Transverse colon (tissue), 4 donors: ENCODE measurements around the gene ITGAD. TPM values are rescaled to one million over a fixed set of nuclear protein-coding genes. Genes with fewer than 3 reads are reported as not detected.
"Not testable (repeated sequence)": the region's sequence is repeated elsewhere in the genome, so short reads cannot be mapped to it uniquely, and the experiment has no call there.

ENCODE experiments used
- DNase-seq: peaks from one replicate; pipeline ENCODE4 v3.0.0-alpha.2; 2019
- H3K27ac ChIP-seq, 4 donors: fragments of 200-600 bp; sonication (generic); 2 replicates each; pipeline ENCODE4 v1.5.1; 2016 to 2018; ENCODE audit warnings: inconsistent platforms in 4 of 4
- H3K27me3 ChIP-seq: fragments of 200-600 bp; sonication (generic); 2 replicates; pipeline ENCODE4 v1.5.1; 2017; ENCODE audit warnings: inconsistent platforms
- H3K36me3 ChIP-seq, 4 donors: fragments of 200-600 bp; sonication (generic); 2 replicates each; pipeline ENCODE4 v1.5.1; 2017 to 2019; ENCODE audit warnings: inconsistent platforms in 4 of 4
- H3K4me1 ChIP-seq, 4 donors: fragments of 200-600 bp; sonication (generic); 2 replicates each; pipeline ENCODE4 v1.5.1; 2017 to 2020; ENCODE audit warnings: inconsistent platforms in 4 of 4
- H3K4me3 ChIP-seq, 4 donors: fragments of 200-600 bp; sonication (generic); 1 replicate in 1 of 4; 2 replicates in 3 of 4; pipeline versions ENCODE4 v1.5.1 to v1.6.1; 2017 to 2019; ENCODE audit warnings: inconsistent platforms in 4 of 4
- H3K9me3 ChIP-seq, 2 donors: fragments of 200-600 bp; sonication (generic); 2 replicates each; pipeline ENCODE4 v1.5.1; 2017 to 2019; ENCODE audit warnings: inconsistent platforms in 2 of 2
- EP300 ChIP-seq: sonication (generic); formaldehyde crosslinking; IDR thresholded peaks from one replicate; pipeline ENCODE4 v1.6.1; 2017; ENCODE audit warnings: antibody characterized with exemption, low read depth
- POLR2A ChIP-seq: fragments of 450-650 bp; IDR thresholded peaks from one replicate; pipeline ENCODE4 v1.6.1; 2016; ENCODE audit warnings: antibody characterized with exemption, mild to moderate bottlenecking, moderate library complexity
- POLR2AphosphoS5 ChIP-seq, 3 donors: sonication (generic); formaldehyde crosslinking; IDR thresholded peaks; one replicate each; pipeline ENCODE4 v1.6.1; 2016; ENCODE audit warnings: antibody characterized with exemption in 3 of 3
- WGBS, 2 donors: methylation state at CpG; one replicate each; pipeline ENCODE4 v1.1.5; 2018; ENCODE audit warnings: low coverage in 1 of 2; 5-methylcytosine and 5-hydroxymethylcytosine counted together
- in situ Hi-C, 4 donors: fragments of 200-750 bp; cut with MboI; loops; one replicate each; pipeline versions ENCODE4 v1.15.0 to v1.15.1; 2017; ENCODE audit warnings: low sequenced_read_pairs in 3 of 4, low pct_ligation_motif_present in 1 of 4, low pct_unique_long_range_greater_than_20kb in 1 of 4
- intact Hi-C: fragments of 100-400 bp; cut with DNase I; formaldehyde crosslinking; loops from one replicate; pipeline ENCODE4 v1.15.1; 2023; ENCODE audit warnings: low total_unique reads
- total RNA-seq, 4 donors: library from RNA; depleted of rRNA; stranded (reverse); fragments of >200 nt; gene quantifications; one replicate each; pipeline ENCODE4 v1.1.0, GENCODE V29; 2016
- TF ChIP-seq, protein P1 (sequence below), 5 experiments: fragments of 200-600 bp in 3 of 5; fragments of 450-650 bp in 2 of 5; sonication (generic) in 3 of 5; IDR thresholded peaks; 1 replicate in 2 of 5; 2 replicates in 3 of 5; pipeline ENCODE4 v1.5.1; 2016 to 2017; ENCODE audit warnings: antibody characterized with exemption in 5 of 5, inconsistent platforms in 3 of 5, mild to moderate bottlenecking in 2 of 5, moderate library complexity in 1 of 5

ITGAD gene
- total RNA-seq, 4 donors from 2014 or later: 0.75 TPM; not detected in 3

GRCh38 chr16:31440516-31441184, 47.5 kb downstream of the ITGAD start:
- DNase-seq: no peak

DNA sequence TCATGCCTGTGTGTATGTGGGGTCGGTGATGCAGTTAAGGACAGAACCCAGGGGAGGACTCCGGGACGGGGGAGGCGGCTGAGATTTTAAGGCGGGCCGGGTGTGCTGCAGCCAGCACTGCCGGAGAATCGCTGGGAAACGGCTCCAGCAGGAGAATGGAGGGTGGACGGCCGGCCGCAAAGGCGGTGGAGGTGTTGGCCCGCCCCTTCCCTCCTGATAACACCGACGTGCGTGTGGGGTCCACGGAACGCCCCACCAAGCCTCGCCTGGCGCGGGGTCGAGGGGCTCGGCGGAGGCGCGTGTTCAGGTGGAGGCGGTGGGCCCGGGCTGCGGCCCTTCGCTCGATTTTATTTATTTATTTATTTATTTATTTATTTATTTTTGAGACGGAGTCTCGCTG, 48.8 kb downstream of the ITGAD start:
- Histone ChIP-seq H3K36me3 (no peaks in the 10 kb centered on the region), H3K4me3 (peak overlapping the region in 3 of 4 donors; percentile 50 to 65 (median 59)), H3K27ac (peak overlapping the region in 3 of 4 donors; percentile 83 to 93 (median 88)), H3K4me1 (peaks cover 0 to 11% (median 4%) of the 10 kb centered on the region in 4 donors), H3K27me3 (no peaks in the 10 kb centered on the region), H3K9me3 (no peaks in the 10 kb centered on the region)
- no peak for DNase-seq
- WGBS, 2 donors: 86% methylated on average over 34 of the region's 34 CpGs; no CpG with 5 or more reads in 1 of the 2 donors
- in situ Hi-C loops: loop anchor here (10.0 to 25.0 kb wide), 4 partner anchors 247 to 455 kb away; partner anchors contain the start of genes HSD3B7 (in 2 of the 4) and FUS (in 1 of the 4)
- TF ChIP-seq POLR2A: no peak
- TF ChIP-seq, protein P1, sequence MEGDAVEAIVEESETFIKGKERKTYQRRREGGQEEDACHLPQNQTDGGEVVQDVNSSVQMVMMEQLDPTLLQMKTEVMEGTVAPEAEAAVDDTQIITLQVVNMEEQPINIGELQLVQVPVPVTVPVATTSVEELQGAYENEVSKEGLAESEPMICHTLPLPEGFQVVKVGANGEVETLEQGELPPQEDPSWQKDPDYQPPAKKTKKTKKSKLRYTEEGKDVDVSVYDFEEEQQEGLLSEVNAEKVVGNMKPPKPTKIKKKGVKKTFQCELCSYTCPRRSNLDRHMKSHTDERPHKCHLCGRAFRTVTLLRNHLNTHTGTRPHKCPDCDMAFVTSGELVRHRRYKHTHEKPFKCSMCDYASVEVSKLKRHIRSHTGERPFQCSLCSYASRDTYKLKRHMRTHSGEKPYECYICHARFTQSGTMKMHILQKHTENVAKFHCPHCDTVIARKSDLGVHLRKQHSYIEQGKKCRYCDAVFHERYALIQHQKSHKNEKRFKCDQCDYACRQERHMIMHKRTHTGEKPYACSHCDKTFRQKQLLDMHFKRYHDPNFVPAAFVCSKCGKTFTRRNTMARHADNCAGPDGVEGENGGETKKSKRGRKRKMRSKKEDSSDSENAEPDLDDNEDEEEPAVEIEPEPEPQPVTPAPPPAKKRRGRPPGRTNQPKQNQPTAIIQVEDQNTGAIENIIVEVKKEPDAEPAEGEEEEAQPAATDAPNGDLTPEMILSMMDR (IDR thresholded peaks at IDR 0.05): no peak
- no peak for TF ChIP-seq EP300
- TF ChIP-seq POLR2AphosphoS5 (IDR thresholded peaks at IDR 0.05): no peak
- intact Hi-C loops: loop anchor here (10.0 kb wide), 1 partner anchor 257 kb away; the partner anchor contains the start of gene FUS

More at GRCh38 chr16:31440516-31441184, 47.5 kb downstream of the ITGAD start:
- WGBS, 2 donors: 71 to 79% methylated on average over 4 of the region's 4 CpGs
- TF ChIP-seq POLR2A: no peak
- TF ChIP-seq, protein P1 (IDR thresholded peaks at IDR 0.05): no peak
- TF ChIP-seq POLR2AphosphoS5 (IDR thresholded peaks at IDR 0.05): no peak
- no peak for TF ChIP-seq EP300
- Histone ChIP-seq H3K4me3 (no peak overlapping the region), H3K9me3 (no peaks in the 10 kb centered on the region), H3K4me1 (peaks cover 0 to 11% (median 4%) of the 10 kb centered on the region in 4 donors), H3K36me3 (no peaks in the 10 kb centered on the region), H3K27ac (no peak overlapping the region), H3K27me3 (no peaks in the 10 kb centered on the region)
- in situ Hi-C loops: loop anchor here (10.0 to 25.0 kb wide), 4 partner anchors 246 to 453 kb away; partner anchors contain the start of genes HSD3B7 (in 2 of the 4) and FUS (in 1 of the 4)
- intact Hi-C loops: loop anchor here (10.0 kb wide), 1 partner anchor 256 kb away; the partner anchor contains the start of gene FUS

DNA sequence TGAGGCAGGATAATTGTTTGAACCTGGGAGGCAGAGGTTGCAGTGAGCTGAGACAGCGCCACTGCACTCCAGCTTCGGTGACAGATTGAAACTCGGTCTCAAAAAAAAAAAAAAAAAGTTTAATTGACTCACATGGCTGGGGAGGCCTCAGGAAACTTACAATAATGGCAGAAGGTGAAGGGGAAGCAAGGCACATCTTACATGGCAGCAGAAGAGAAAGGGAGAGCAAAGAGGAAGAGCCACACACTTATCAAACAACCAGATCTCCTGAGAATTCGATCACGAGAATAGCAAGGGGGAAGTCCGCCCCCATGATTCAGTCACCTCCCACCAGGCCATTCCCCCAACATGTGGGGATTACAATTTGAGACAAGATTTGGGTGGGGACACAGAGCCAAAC, 52.8 kb downstream of the ITGAD start:
- not testable (repeated sequence) for H3K4me3 ChIP-seq, DNase-seq, H3K27me3 ChIP-seq, H3K9me3 ChIP-seq, H3K27ac ChIP-seq, H3K36me3 ChIP-seq
- in situ Hi-C loops: loop anchor here (10.0 to 25.0 kb wide), 4 partner anchors 251 to 459 kb away; partner anchors contain the start of genes HSD3B7 (in 2 of the 4) and FUS (in 1 of the 4)
- intact Hi-C loops: loop anchor here (10.0 kb wide), 1 partner anchor 261 kb away; the partner anchor contains the start of gene FUS
- H3K4me1 ChIP-seq: peaks cover 0 to 11% (median 4%) of the 10 kb centered on the region in 4 donors
- WGBS, 2 donors: 57 to 81% methylated on average over 3 to 6 of the region's 6 CpGs

GRCh38 chr16:31451201-31451600, 58.1 kb downstream of the ITGAD start:
- TF ChIP-seq EP300: no peak
- TF ChIP-seq, protein P1 (IDR thresholded peaks at IDR 0.05): no peak
- TF ChIP-seq POLR2A: no peak
- TF ChIP-seq POLR2AphosphoS5 (IDR thresholded peaks at IDR 0.05): no peak
- Histone ChIP-seq H3K9me3 (no peaks in the 10 kb centered on the region), H3K36me3 (no peaks in the 10 kb centered on the region), H3K4me1 (peaks cover 23 to 50% (median 40%) of the 10 kb centered on the region in 4 donors), H3K27ac (peak overlapping the region in 2 of 4 donors; percentile 56 to 73), H3K4me3 (no peak overlapping the region), H3K27me3 (no peaks in the 10 kb centered on the region)
- intact Hi-C loops: no loop called here
- in situ Hi-C loops: loop anchor here in 2 of 4 donors (25.0 kb wide), 2 partner anchors 436 to 464 kb away; partner anchors contain the start of gene HSD3B7 (in 1 of the 2)
- WGBS, 2 donors: 60 to 82% methylated on average over 1 to 5 of the region's 5 CpGs
- DNase-seq: no peak
